HG03280 (cell line): ENCODE measurements around the gene SLC34A3.
"Not testable (repeated sequence)": the region's sequence is repeated elsewhere in the genome, so short reads cannot be mapped to it uniquely, and the experiment has no call there.

Experiments used
- ATAC-seq: cut with Tn5 transposase; IDR thresholded peaks from one replicate; pipeline ENCODE4 v1.9.1; 2021; ENCODE audit warnings: mild to moderate bottlenecking, moderate library complexity; ENCODE audit not compliant: unreplicated experiment

The SLC34A3 gene

GRCh38 chr9:137241490-137242268 is 11.0 kb downstream of the SLC34A3 start:
- peak; percentile 1 for ATAC-seq

GRCh38 chr9:137242269-137243203 is 11.8 kb downstream of the SLC34A3 start:
- no peak for ATAC-seq

GRCh38 chr9:137243266-137243625 is 12.5 kb downstream of the SLC34A3 start:
- ATAC-seq = not testable (repeated sequence)

- no peak for ATAC-seq
These were observed 13.2 kb downstream of the SLC34A3 start for GRCh38 chr9:137243626-137244485.

GRCh38 chr9:137244486-137245449 is 14.1 kb downstream of the SLC34A3 start:
- no peak for ATAC-seq

- no peak for ATAC-seq
These were observed 15.0 kb downstream of the SLC34A3 start for GRCh38 chr9:137245450-137246421.

- no peak for ATAC-seq
These were observed 16.6 kb downstream of the SLC34A3 start for GRCh38 chr9:137247135-137247915.

GRCh38 chr9:137247916-137248175 is 17.1 kb downstream of the SLC34A3 start:
- no peak for ATAC-seq

- no peak for ATAC-seq
These were observed 19.9 kb downstream of the SLC34A3 start for GRCh38 chr9:137250329-137251193.

GRCh38 chr9:137251194-137251461 is 20.4 kb downstream of the SLC34A3 start, which contains the start of gene STPG3:
Gene STPG3, plus strand, starts transcription at chr9:137251286. Its CDS starts 1 bp downstream, at chr9:137251287.
- no peak for ATAC-seq

- ATAC-seq = no peak
These were observed 21.0 kb downstream of the SLC34A3 start for GRCh38 chr9:137251490-137252268.

- ATAC-seq = no peak
These were observed 22.1 kb downstream of the SLC34A3 start for GRCh38 chr9:137252555-137253506.

GRCh38 chr9:137253717-137254623 is 23.3 kb downstream of the SLC34A3 start:
- no peak for ATAC-seq
